GM19351 (cell line): ENCODE measurements around the gene BMAL1.
"Not testable (repeated sequence)": the region's sequence is repeated elsewhere in the genome, so short reads cannot be mapped to it uniquely, and the experiment has no call there.

Source experiments
- ATAC-seq: cut with Tn5 transposase; IDR thresholded peaks from one replicate; pipeline ENCODE4 v1.9.1; 2021; ENCODE audit warnings: mild to moderate bottlenecking, moderate library complexity; ENCODE audit not compliant: unreplicated experiment

The BMAL1 gene

DNA sequence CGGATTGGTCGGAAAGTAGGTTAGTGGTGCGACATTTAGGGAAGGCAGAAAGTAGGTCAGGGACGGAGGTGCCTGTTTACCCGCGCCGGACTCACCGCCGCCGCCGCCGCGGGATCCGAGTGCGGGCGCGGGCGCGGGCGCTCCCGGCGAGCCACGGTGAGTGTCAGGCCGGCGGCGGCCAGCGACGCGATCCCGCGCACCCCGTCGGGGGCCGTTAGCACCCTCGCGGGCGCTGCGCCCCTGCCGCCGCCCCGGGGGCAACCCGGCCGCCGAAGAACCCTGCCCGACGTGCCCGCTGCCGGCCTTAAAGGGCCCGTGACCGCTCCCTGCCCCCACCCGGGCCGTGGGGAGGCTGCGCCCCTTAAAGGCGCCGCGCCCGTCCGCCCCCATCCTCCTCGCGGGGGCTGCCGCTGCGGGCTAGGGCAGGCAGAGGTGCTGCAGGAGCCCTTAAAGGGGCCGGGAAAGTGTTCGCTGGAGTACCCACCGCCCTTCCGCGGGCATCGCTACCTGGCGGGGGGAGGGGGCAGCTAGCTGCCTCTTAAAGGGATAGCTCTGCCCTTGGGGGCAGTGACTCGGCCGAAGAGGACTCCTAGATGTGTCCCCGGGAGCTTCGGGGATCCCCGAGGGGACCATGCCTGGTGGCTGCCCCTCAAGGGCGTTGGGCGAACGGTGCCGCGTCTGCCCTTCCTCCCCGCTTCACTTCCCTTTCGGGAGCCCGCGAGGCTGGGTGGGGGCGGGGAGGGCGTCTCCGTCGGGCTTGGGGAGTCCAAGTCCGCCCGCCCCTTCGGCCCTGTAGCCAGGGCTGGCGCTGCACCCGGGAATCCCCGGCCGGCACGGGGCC is at the start of gene BMAL1:
BMAL1 (plus strand) TSS at position 23 of the 841 bp plus-strand sequence. CDS start 76,519 bp downstream, outside the sequence.
- peak; percentile 15 for ATAC-seq

DNA sequence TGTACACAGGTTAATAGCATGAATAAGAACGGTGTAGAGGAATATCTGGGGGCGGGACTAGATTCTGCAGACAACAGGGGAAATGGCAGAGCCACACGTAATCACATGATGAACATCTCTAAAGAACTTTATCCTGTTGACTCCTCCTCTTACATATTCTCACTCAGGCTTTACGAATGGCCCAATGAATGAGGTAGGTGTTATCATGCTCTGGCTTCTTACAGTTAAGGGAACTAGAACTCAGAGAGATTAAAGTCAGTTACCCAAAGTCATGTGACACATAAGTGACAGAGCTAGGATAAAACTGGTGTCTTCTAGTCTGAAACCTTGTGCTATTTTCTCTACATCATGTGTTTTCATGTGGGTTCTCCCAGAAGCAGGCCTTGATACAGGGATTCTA is 49.0 kb upstream of the BMAL1 start:
- peak; percentile 61 for ATAC-seq

DNA sequence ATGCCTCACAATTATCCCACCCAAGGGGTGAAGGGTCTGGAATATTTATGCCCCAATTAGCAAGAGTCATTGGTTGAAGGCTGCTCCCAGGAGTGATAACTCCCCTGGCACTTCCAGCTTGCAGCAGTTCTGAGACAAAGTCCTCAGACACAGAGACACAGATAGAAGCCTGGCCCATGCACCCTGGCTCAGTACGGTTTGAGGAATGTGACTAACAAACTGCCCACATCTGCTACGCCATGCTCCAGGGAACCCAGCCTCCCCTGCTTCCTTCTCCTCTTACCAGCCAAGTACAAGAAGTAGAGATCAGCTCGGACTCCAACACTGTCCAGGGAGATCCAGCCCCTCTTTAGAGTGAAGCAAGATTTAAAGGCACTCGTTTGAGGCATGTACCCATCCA is 48.5 kb upstream of the BMAL1 start:
- no peak for ATAC-seq

DNA sequence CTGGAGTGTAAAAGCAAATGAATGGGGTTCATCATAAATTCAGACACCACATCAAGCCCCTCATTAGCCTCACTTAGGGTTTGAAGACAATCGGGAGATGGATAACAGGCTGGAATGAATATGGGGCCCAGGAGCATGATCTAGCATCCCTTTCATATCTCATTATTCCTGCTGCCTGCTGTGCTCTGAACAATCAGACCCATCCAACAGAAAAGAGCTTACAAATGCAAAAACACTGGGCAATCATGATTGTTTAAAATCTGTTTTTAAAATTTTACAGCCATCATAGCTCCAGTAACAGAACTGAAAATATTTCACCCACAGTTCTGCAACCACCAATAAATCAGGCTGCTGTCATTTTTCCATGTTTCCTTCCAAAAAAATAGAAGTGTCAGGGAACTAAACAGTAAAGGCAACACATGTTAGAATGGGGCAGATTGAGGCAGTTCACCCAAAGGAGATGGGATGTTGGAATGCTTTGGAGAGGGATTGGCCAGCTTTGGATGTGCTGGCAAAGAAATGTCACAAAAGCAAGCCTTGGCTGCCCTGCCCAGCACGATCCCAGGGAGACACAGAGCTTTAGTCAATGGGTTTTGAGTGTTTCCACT is 47.8 kb upstream of the BMAL1 start:
- ATAC-seq, result no peak

DNA sequence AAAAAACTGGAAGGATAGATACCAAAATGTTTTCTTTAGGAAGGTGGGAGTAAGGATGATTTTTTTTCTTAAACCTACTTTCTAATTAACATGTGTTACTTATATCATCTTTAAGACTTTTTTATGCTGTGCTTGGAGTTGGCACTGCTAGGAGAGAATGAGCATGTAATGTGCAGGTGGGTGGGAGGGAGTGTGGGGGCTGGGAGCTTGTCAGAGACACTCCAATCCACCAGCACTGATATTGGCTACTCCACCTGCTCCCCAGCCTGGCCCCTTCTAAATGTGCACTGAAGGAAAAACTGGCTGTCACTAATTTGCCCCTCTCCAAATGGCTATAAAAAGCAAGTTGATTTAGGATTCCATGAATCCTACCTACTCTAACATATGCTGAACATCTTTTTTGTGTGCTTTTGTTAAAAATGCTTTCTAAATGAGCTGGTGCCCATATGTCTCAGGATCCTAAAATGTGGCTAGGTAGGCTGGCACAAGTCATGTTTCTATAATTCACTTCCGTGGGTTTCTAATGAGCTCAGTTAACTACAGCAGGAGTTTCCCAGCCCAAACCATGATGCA is 44.3 kb upstream of the BMAL1 start:
- no peak for ATAC-seq

DNA sequence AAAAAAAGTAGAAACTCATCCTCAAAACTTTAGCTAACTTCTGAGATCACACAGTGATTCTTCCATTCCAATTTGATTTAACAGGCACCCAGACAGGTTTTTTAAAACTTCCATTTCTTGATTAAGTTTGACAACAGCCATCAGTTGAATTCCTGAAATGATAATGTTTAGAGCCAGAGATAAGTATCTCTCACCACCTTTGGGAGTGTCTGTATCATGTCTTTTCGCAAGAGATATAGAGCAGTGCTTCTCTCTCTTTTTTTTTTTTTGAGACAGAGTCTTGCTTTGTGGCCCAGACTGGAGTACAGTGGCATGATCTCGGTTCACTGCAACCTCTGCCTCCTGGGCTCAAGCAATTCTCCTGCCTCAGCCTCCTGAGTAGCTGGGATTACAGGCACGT is 41.7 kb upstream of the BMAL1 start:
- no peak for ATAC-seq

DNA sequence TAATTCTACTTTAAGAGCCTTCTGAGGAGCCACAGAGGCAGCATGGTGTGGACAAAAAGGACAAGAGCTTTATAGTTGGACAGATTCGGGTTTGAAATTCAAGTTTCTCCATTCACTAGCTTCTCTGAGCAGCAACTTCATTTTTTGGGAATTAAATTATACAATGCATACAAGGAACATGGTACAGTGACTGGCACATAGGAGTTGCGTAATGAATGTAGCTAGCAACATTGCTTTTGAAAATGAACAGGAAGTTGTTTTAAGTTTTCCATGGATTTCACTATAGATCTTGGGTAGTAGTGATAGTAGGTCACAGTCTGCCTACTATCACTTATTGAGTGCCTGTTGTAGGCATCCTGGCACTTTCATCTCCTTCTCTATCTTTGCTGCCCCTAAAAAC is 41.0 kb upstream of the BMAL1 start:
- no peak for ATAC-seq

DNA sequence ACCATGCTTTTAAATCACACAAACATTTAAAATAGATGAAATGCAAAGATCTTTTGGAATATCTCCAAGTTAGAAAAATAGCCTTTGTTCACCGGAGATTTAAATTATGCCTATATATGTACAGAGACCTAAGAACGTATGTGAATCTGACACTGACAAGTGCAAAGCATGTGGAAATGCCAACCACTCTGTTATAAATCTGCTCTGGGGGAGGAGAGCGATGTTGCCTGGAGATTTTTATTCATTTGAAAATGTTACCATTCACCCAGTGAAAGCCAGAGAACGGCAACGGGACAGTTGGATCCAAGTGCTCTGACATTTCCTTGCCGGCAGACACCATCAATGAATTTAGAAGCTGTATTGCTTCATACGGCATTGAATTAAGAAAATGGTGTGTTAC is 39.8 kb upstream of the BMAL1 start:
- ATAC-seq, result no peak

DNA sequence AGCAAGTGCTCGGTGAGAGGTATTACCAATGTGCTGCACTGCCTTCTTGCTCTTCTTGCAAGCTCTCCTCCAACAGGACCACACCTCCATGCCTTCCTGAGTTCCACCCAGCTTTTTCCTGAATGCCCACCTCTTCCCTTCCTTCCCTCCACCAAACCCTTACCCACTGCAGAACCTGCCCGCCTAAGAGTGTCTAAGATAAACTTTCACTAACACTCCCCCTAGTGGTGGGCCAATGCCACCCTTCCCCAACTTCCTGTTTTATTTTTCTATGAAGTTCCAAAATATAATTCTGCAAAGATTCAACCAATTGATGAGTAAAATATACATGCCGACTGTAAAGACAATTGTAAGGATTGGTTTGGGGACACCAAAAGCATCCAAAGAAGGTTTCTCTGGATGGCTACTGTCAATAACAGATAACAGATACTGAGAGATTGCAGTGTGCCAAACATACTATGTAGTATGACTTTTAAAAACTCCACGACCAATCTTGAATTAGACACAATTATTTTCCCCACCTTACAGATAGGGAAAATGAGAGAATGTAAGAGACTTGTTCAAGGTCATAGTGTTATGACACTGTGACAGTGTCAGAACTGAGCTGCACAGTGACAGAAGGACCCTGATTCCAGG is 38.6 kb upstream of the BMAL1 start:
- peak; percentile 84 for ATAC-seq

DNA sequence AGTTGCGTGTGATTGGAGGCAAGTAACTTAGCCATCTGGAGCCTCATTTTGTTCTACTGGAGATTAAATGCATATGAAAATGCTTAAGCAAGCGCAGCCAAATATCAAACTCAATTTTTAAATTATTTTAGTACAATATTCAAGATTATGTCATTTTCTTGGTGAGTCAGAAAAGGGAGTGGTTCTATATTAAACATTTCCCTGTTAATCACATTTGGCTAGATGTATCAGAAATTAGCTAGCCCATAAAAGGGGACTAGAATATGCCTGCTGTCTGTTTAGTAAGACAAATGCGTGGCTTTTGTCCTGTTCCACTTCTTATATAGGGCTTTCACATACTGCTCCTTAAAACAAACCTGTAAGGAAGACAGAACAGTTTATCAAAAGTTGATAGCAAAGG is 35.0 kb upstream of the BMAL1 start:
- ATAC-seq, result no peak

DNA sequence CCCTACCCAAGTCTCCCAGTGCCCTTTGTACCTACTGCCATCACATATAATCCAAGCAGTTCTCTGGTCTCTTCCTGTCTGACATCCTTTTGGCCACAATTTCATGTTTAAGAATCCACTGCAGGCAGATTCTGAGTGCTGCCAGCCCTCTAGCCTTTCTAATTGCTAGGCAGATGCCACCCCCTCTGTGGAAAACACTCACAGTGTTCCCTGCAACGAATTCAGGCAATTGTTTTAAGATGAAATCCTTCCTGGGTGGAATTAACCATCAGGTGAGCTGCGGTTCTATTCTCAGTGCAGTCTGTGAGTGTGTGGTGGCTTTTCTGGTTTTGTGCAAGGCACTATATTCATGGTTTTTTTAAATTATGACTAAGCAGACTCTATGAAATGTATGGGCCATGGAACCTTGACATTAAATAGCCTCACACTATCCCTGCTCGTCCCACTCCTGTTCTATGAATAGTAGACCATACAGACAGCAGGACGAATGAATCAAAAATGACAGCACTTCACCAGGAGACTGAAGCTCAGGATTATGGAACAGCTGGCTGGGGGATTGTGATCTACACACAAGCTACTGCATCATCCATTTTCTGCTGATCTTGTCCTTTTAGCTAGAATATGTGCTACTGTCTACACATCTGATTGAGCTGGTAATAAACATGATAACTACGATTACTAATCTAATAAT is 29.8 kb upstream of the BMAL1 start:
- ATAC-seq, result no peak

DNA sequence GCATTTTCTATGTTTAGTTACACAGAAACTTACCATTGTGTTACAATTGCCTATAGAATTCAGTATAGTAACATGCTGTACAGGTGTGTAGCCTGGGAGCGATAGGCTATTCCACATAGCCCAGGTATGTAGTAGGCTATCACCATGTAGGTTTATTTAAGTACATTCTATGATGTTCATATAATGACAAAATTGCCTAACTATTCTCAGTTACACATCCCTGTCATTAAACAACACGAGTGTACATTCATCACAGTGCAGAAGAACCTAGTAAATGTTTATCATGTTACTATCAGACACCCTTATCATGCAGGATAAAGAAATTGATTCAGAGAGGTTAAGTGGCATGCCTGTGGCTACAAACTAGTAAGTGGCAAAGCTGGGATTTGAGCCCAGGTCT is 28.4 kb upstream of the BMAL1 start:
- no peak for ATAC-seq

DNA sequence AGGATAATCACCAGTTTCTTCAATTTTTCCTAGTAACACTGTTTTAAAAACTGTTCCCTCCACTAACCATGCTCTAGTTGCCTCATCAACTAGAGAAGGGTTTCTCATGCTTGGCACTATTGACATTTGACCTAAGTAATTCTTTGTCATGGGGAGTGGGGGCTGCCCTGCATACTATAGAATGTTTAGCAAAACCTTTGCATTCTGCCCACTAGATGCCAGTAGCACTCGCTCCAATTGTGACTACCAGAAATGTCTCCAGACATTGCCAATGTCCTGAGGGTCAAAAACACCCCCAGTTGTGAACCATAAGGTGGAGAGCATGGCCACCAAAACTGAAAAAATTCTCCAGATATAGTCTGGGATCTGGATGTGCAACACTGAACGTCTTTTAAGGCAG is 27.6 kb upstream of the BMAL1 start:
- no peak for ATAC-seq

DNA sequence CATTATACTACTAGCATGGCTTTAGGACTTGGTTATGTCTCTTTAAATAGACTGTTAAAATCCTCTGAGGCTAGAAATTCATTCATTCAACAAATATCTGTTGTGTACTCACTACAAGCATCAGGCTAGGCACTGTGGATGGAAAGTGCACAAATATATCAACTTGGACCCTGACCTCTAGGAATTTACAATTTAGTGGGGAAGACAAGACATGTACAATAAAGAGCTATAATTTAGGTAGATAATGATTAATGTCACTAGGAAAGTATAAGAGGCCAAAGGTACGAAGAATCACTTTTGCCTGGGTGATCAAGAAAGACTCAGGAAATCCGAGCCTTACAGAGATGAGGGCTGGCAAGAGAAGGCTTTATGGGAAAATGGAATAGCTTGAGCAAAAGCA is 25.6 kb upstream of the BMAL1 start:
- no peak for ATAC-seq

DNA sequence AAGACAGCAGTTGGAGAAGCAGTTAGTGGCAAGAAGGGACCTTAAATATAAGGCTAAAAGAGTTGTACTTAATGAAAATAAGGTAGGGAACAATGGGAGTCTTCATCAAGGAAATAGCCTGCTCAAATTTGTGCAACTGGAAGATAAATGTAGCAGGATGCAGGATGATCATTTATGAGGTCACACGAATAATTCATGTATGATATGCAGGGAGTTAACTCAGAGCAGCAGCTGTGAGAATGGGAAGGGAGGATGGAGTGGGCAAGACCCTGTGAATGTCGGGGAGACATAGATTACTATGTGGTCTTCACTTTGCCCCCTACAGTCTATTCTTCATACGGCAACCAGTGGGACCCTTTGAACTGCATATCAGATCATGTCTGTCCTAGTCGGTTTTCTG is 25.2 kb upstream of the BMAL1 start:
- no peak for ATAC-seq

DNA sequence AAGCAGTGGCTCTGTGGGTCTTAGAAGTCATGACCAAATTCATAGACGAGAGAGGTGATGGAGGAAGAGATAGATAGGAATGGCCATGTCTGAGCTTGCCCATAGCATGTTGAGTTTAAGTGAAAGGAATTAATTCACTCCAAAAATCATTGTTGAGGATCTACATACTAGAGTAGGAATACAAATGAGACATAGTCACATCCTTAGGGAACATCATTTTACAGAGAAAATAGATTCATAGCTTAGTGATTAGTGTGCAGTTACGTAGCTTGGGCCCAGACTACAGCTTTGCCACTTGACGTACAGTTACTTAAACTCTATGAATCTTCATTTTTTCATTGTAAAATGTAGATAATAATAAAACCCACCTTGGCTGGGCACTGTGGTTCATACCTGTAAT is 21.4 kb upstream of the BMAL1 start:
- ATAC-seq, result no peak

DNA sequence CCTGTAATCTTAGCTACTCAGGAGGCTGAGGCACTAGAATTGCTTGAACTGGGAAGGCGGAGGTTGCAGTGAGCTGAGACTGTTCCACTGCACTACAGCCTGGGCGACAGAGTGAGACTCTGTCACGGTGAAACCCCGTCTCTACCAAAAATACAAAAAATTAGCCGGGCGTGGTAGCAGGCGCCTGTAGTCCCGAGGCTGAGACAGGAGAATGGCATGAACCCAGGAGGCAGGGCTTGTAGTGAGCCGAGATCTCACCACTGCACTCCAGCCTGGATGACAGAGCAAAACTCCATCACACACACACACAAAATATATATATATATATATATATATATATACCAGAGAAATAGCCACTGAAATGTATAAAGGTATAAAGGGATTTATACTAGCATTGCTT is 19.5 kb upstream of the BMAL1 start:
- not testable (repeated sequence) for ATAC-seq

DNA sequence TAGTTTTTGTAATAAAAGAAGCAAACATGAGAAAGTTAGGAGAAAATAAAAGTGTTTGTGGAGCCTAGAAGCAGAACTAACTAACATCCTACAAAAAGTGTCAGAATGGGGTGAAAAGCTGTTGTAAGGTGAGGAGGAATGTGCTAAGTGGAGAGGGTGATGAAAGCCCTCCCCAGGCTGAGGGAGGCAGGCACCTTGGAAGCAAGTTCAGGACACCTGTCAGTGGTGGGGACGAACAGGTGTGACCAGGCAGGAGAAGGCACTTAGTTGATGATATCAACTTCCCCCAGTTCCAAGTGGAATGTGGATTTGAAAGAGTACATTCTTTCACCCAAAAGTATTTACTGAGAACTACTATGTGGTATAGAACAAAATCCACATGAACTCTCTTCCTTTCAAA is 18.7 kb upstream of the BMAL1 start:
- no peak for ATAC-seq

DNA sequence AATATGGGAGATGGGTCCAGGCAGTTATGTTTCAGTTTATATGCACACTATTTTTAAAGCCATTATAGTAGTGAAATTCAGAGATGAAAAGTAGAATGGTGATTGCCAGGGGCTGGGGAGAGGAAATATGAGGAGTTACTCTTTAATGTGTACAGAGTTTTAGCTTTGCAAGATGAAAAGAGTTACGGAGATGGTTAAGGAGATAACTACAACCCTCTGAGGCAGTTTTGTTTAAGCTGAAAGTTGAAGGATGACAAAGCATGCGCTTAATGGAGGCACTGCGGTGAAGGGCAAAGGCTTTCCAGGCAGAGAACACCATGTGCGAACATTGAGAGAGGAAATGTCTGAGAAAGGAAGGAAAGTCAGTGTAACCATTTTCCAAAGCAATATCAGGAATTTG is 18.2 kb upstream of the BMAL1 start:
- ATAC-seq, result no peak

DNA sequence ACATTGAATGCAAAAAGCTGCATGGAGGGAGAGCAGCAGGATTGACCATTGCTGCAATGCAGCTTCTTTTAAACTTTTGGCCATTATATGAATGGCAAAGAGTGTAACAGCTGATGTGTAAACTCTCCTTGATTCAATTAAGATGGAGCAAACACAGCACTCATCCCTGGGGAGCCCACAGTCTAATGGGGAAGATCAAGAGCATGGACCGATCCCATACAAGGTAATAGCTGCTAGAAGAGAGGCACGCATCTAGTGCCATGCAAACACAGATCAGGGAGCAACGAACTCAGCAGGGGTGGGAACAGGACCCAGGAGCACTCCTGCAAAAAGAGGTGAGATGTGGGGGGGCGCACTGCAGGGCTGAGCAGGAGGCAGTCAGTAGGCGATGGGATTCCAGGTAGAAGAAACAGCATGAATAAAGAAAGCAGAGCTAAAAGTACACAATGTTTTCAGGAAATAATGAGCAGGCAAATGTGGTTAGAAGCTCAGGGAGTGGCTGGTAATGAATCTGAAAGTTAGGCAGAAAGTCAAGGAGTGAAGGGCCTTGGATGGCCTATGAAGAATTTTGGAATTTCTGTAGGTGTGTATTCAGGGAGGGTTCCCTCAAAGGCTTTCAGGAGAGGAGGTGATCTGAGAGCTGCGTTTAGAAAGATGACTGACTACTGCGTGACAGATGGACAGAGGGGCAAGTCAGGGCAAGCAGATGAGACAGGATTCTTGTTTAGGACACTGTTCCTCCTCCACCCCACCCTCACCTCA is 17.2 kb upstream of the BMAL1 start:
- no peak for ATAC-seq
